ENCODE results near the gene TRIM23. TPM values are rescaled to one million over a fixed set of nuclear protein-coding genes. Genes with fewer than 3 reads are reported as not detected.

Gene TRIM23
- total RNA-seq, 1 donor from 2014 or later: 9.9 TPM

GRCh38 chr5:65562731-65563701 is 61.1 kb downstream of the TRIM23 start, which contains the start of the genes CENPK and PPWD1:
Gene CENPK (minus strand): TSS chr5:65563168. CDS start chr5:65554907, 8,261 bp downstream.
Gene PPWD1 (plus strand): TSS chr5:65563296. CDS start chr5:65563311, 15 bp downstream.
- no peaks in the 10 kb centered on the region for H3K27me3 ChIP-seq (ENCODE audit: control insufficient read depth, insufficient read depth, low read length)
- H3K36me3 ChIP-seq (ENCODE audit: control insufficient read depth, insufficient read depth, low read length): no peaks in the 10 kb centered on the region
- peak; percentile 82 for DNase-seq (ENCODE audit: low read depth)
- H3K4me3 ChIP-seq (ENCODE audit: low read depth, low read length): peak within 1 kb of the TSS; percentile 63
- TF ChIP-seq CTCF (IDR thresholded peaks at IDR 0.05; ENCODE audit: insufficient read depth, low read length, poor library complexity, severe bottlenecking): no peak

- Histone ChIP-seq H3K4me3 (ENCODE audit: low read depth, low read length) (no peak overlapping the region), H3K27me3 (ENCODE audit: control insufficient read depth, insufficient read depth, low read length) (no peaks in the 10 kb centered on the region), H3K36me3 (ENCODE audit: control insufficient read depth, insufficient read depth, low read length) (no peaks in the 10 kb centered on the region)
- no peak for TF ChIP-seq CTCF (IDR thresholded peaks at IDR 0.05; ENCODE audit: insufficient read depth, low read length, poor library complexity, severe bottlenecking)
- DNase-seq (ENCODE audit: low read depth): no peak
Measured at GRCh38 chr5:65556718-65557117, 67.4 kb downstream of the TRIM23 start.

- no peak overlapping the region for H3K4me3 ChIP-seq (ENCODE audit: low read depth, low read length)
- no peak for TF ChIP-seq CTCF (IDR thresholded peaks at IDR 0.05; ENCODE audit: insufficient read depth, low read length, poor library complexity, severe bottlenecking)
- no peaks in the 10 kb centered on the region for H3K36me3 ChIP-seq (ENCODE audit: control insufficient read depth, insufficient read depth, low read length)
- no peaks in the 10 kb centered on the region for H3K27me3 ChIP-seq (ENCODE audit: control insufficient read depth, insufficient read depth, low read length)
- no peak for DNase-seq (ENCODE audit: low read depth)
Measured at GRCh38 chr5:65556181-65556580, 68.0 kb downstream of the TRIM23 start.

GRCh38 chr5:65555287-65555686 is 68.8 kb downstream of the TRIM23 start:
- no peaks in the 10 kb centered on the region for H3K27me3 ChIP-seq (ENCODE audit: control insufficient read depth, insufficient read depth, low read length)
- no peak for DNase-seq (ENCODE audit: low read depth)
- H3K4me3 ChIP-seq (ENCODE audit: low read depth, low read length): no peak overlapping the region
- no peak for TF ChIP-seq CTCF (IDR thresholded peaks at IDR 0.05; ENCODE audit: insufficient read depth, low read length, poor library complexity, severe bottlenecking)
- no peaks in the 10 kb centered on the region for H3K36me3 ChIP-seq (ENCODE audit: control insufficient read depth, insufficient read depth, low read length)

GRCh38 chr5:65553941-65554340 is 70.2 kb downstream of the TRIM23 start:
- no peak for TF ChIP-seq CTCF (IDR thresholded peaks at IDR 0.05; ENCODE audit: insufficient read depth, low read length, poor library complexity, severe bottlenecking)
- Histone ChIP-seq H3K27me3 (ENCODE audit: control insufficient read depth, insufficient read depth, low read length) (no peaks in the 10 kb centered on the region), H3K4me3 (ENCODE audit: low read depth, low read length) (no peak overlapping the region), H3K36me3 (ENCODE audit: control insufficient read depth, insufficient read depth, low read length) (no peaks in the 10 kb centered on the region)
- no peak for DNase-seq (ENCODE audit: low read depth)

Data from kidney epithelial cell (primary cell).